Measurements from ENCODE around the gene TGFBI.

TGFBI gene

DNA sequence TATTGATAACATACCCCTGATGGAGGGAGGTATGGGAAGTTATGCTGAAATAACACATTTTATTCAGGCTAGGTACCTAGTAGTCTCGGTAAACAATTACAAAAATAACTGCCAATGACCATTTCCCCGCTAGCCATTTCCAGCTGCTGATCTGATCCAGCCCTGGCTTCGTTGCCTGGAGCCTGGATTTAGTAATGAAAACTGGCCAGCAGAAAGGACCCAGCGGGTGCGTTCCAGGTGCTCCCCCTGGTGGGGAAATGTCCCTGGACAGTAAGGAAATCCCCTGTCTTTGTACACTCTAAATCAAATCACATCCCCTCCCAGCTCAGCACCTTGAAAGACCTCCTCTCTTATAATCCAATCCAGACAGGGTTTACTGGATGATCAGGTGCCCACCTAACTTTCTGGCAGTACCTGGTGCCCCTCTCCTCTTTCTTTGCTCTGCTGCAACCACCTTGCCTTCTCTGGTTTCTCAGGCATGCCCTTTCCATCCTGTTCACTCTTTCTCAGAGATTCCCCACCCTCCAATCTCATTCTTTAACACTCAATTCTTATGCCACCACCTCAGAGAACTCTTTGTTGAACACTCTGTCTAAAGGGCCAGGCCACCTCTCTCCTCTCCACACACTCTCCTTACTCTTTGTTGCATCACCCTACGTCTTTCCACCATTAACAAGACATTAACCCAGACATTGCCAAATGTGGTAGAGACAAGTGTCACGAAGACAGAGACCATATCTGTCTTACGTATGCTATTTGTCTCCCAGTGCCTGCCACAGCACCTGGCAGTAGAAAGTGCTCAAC, 53.8 kb downstream of the TGFBI start:
- Histone ChIP-seq H3K4me1 (ENCODE audit: control insufficient read depth in 1 of 2, insufficient read depth in 2 of 2, low read length in 2 of 2) (peaks cover 0 to 2% of the 10 kb centered on the region in 2 experiments), H3K79me2 (ENCODE audit: control insufficient read depth, insufficient read depth, low read length, poor library complexity) (no peaks in the 10 kb centered on the region), H3K23ac (ENCODE audit: low read length) (no peak overlapping the region), H3K79me1 (ENCODE audit: low read length) (no peaks in the 10 kb centered on the region), H4K12ac (ENCODE audit: low read depth, low read length) (no peak overlapping the region), H2AFZ (ENCODE audit: insufficient read depth, low read length, poor library complexity) (no peak overlapping the region), H3K27ac (ENCODE audit: low read depth, low read length) (no peak overlapping the region), H4K8ac (ENCODE audit: low read depth, low read length) (no peak overlapping the region), H3K4ac (ENCODE audit: low read depth, low read length) (no peak overlapping the region), H3K36me3 (ENCODE audit: control insufficient read depth in 1 of 2, insufficient read depth in 2 of 2, low read length in 2 of 2) (no peaks in the 10 kb centered on the region), H3K14ac (ENCODE audit: low read length) (no peak overlapping the region), H2BK12ac (ENCODE audit: low read length) (no peak overlapping the region), H3K27me3 (ENCODE audit: insufficient read depth, low read length) (no peaks in the 10 kb centered on the region), H2AK5ac (ENCODE audit: low read length) (no peak overlapping the region), H4K91ac (ENCODE audit: low read depth, low read length) (no peak overlapping the region), H2BK120ac (ENCODE audit: insufficient read depth, low read length, poor library complexity) (no peak overlapping the region), H3K18ac (ENCODE audit: low read length) (no peak overlapping the region), H3K9ac (ENCODE audit: low read length) (no peak overlapping the region), H3K4me2 (ENCODE audit: low read length) (no peak overlapping the region), H3K9me3 (ENCODE audit: insufficient read depth, low read depth, low read length) (no peaks in the 10 kb centered on the region), H2BK5ac (ENCODE audit: low read depth, low read length, poor library complexity) (no peak overlapping the region), H3K4me3 (ENCODE audit: low read depth, low read length) (no peak overlapping the region)
- DNase-seq, result peak; percentile 61 to 86
- no CpG with 5 or more reads among the region's 8 CpGs for WGBS (ENCODE audit: extremely low coverage, insufficient coverage, insufficient read length)

DNA sequence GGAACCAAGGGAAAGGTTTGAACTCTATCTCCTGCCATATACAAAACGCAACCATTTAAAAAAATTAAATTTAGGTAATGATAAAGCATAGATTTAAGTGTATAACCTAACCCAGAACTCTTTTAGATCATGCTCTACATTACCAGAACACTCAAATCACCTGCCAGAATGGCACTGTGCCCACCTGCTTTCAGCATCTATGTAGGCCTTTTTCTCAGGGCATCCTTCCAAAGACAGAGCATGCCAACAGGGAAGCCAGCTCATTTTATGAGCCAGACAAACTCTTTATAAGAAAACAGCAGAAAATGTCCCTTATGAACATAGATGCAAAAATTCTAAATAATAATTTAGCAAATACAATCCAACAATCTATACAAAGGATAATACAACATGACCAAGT, 55.9 kb downstream of the TGFBI start:
- Histone ChIP-seq H2AFZ (ENCODE audit: insufficient read depth, low read length, poor library complexity) (no peak overlapping the region), H3K4ac (ENCODE audit: low read depth, low read length) (no peak overlapping the region), H3K27ac (ENCODE audit: low read depth, low read length) (no peak overlapping the region), H4K8ac (ENCODE audit: low read depth, low read length) (no peak overlapping the region), H3K79me1 (ENCODE audit: low read length) (no peaks in the 10 kb centered on the region), H2BK120ac (ENCODE audit: insufficient read depth, low read length, poor library complexity) (no peak overlapping the region), H4K91ac (ENCODE audit: low read depth, low read length) (no peak overlapping the region), H3K4me2 (ENCODE audit: low read length) (no peak overlapping the region), H3K27me3 (ENCODE audit: insufficient read depth, low read length) (no peaks in the 10 kb centered on the region), H2BK12ac (ENCODE audit: low read length) (no peak overlapping the region), H3K4me1 (ENCODE audit: control insufficient read depth in 1 of 2, insufficient read depth in 2 of 2, low read length in 2 of 2) (peaks cover 0 to 2% of the 10 kb centered on the region in 2 experiments), H4K12ac (ENCODE audit: low read depth, low read length) (no peak overlapping the region), H3K14ac (ENCODE audit: low read length) (no peak overlapping the region), H2AK5ac (ENCODE audit: low read length) (no peak overlapping the region), H3K36me3 (ENCODE audit: control insufficient read depth in 1 of 2, insufficient read depth in 2 of 2, low read length in 2 of 2) (no peaks in the 10 kb centered on the region), H3K9ac (ENCODE audit: low read length) (no peak overlapping the region), H3K4me3 (ENCODE audit: low read depth, low read length) (no peak overlapping the region), H2BK5ac (ENCODE audit: low read depth, low read length, poor library complexity) (no peak overlapping the region), H3K9me3 (ENCODE audit: insufficient read depth, low read depth, low read length) (peaks cover 2% of the 10 kb centered on the region), H3K79me2 (ENCODE audit: control insufficient read depth, insufficient read depth, low read length, poor library complexity) (no peaks in the 10 kb centered on the region), H3K23ac (ENCODE audit: low read length) (no peak overlapping the region), H3K18ac (ENCODE audit: low read length) (no peak overlapping the region)
- WGBS (ENCODE audit: extremely low coverage, insufficient coverage, insufficient read length), result no CpG with 5 or more reads among the region's 1 CpG
- DNase-seq, result no peak

DNA sequence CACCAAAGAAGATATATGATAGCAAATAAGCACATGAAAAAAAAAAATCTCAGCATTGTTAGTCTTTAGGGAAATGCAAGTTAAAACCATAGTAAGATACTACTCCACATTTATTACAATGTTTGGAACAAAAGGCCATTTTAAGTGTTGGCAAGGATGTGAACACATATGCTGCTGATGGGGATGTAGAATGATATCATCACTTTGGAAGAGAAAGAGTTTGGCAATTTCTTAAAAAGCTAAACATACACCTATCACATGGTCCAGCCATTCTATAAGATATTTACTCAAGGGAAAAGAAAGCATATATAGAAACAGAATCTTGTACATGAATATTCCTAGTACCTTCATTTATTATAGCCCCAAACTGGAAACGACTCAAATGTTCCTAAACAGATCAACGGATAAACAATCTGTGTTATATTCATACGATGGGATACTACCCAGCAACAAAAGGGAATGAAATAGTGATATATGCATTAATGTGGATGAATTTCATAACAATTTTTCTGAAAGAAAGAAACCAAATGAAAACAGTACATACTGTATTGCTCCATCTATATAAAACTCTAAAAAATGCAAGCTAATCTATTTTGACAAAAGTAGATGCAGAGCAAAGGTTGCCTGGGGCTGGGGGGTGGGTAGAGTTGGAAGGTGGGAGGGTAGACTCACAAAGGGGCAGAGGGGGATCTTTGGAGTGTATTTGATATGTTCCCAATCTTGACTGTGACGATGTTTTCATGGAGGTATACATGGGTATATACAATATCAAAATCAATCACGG, 58.2 kb downstream of the TGFBI start:
- H3K14ac ChIP-seq (ENCODE audit: low read length), result no peak overlapping the region
- no peak overlapping the region for H2BK5ac ChIP-seq (ENCODE audit: low read depth, low read length, poor library complexity)
- H3K4me3 ChIP-seq (ENCODE audit: low read depth, low read length), result no peak overlapping the region
- H3K9ac ChIP-seq (ENCODE audit: low read length), result no peak overlapping the region
- no peak overlapping the region for H2BK12ac ChIP-seq (ENCODE audit: low read length)
- H2AFZ ChIP-seq (ENCODE audit: insufficient read depth, low read length, poor library complexity), result no peak overlapping the region
- no peak overlapping the region for H4K12ac ChIP-seq (ENCODE audit: low read depth, low read length)
- no peaks in the 10 kb centered on the region for H3K36me3 ChIP-seq (ENCODE audit: control insufficient read depth in 1 of 2, insufficient read depth in 2 of 2, low read length in 2 of 2)
- WGBS (ENCODE audit: extremely low coverage, insufficient coverage, insufficient read length), result no CpG with 5 or more reads among the region's 5 CpGs
- H3K9me3 ChIP-seq (ENCODE audit: insufficient read depth, low read depth, low read length), result peaks cover 2% of the 10 kb centered on the region
- no peak overlapping the region for H2AK5ac ChIP-seq (ENCODE audit: low read length)
- no peaks in the 10 kb centered on the region for H3K79me1 ChIP-seq (ENCODE audit: low read length)
- no peak overlapping the region for H3K18ac ChIP-seq (ENCODE audit: low read length)
- H3K4me1 ChIP-seq (ENCODE audit: control insufficient read depth in 1 of 2, insufficient read depth in 2 of 2, low read length in 2 of 2), result no peaks in the 10 kb centered on the region
- H3K79me2 ChIP-seq (ENCODE audit: control insufficient read depth, insufficient read depth, low read length, poor library complexity), result no peaks in the 10 kb centered on the region
- no peak for DNase-seq
- no peak overlapping the region for H4K91ac ChIP-seq (ENCODE audit: low read depth, low read length)
- H2BK120ac ChIP-seq (ENCODE audit: insufficient read depth, low read length, poor library complexity), result no peak overlapping the region
- H3K27me3 ChIP-seq (ENCODE audit: insufficient read depth, low read length), result no peaks in the 10 kb centered on the region
- H3K27ac ChIP-seq (ENCODE audit: low read depth, low read length), result no peak overlapping the region
- no peak overlapping the region for H3K4ac ChIP-seq (ENCODE audit: low read depth, low read length)
- H3K23ac ChIP-seq (ENCODE audit: low read length), result no peak overlapping the region
- no peak overlapping the region for H3K4me2 ChIP-seq (ENCODE audit: low read length)
- H4K8ac ChIP-seq (ENCODE audit: low read depth, low read length), result no peak overlapping the region

GRCh38 chr5:136087961-136088871, 59.4 kb downstream of the TGFBI start:
- Histone ChIP-seq H3K27me3 (ENCODE audit: insufficient read depth, low read length) (no peaks in the 10 kb centered on the region), H3K23ac (ENCODE audit: low read length) (peak overlapping the region; percentile 18), H2BK120ac (ENCODE audit: insufficient read depth, low read length, poor library complexity) (no peak overlapping the region), H2BK12ac (ENCODE audit: low read length) (no peak overlapping the region), H3K4me2 (ENCODE audit: low read length) (no peak overlapping the region), H2AFZ (ENCODE audit: insufficient read depth, low read length, poor library complexity) (no peak overlapping the region), H4K8ac (ENCODE audit: low read depth, low read length) (no peak overlapping the region), H3K79me2 (ENCODE audit: control insufficient read depth, insufficient read depth, low read length, poor library complexity) (no peaks in the 10 kb centered on the region), H2BK5ac (ENCODE audit: low read depth, low read length, poor library complexity) (no peak overlapping the region), H3K18ac (ENCODE audit: low read length) (no peak overlapping the region), H3K9ac (ENCODE audit: low read length) (no peak overlapping the region), H3K27ac (ENCODE audit: low read depth, low read length) (no peak overlapping the region), H3K4ac (ENCODE audit: low read depth, low read length) (no peak overlapping the region), H3K9me3 (ENCODE audit: insufficient read depth, low read depth, low read length) (peaks cover 2% of the 10 kb centered on the region), H4K12ac (ENCODE audit: low read depth, low read length) (no peak overlapping the region), H3K14ac (ENCODE audit: low read length) (no peak overlapping the region), H3K79me1 (ENCODE audit: low read length) (no peaks in the 10 kb centered on the region), H3K36me3 (ENCODE audit: control insufficient read depth in 1 of 2, insufficient read depth in 2 of 2, low read length in 2 of 2) (no peaks in the 10 kb centered on the region), H2AK5ac (ENCODE audit: low read length) (no peak overlapping the region), H3K4me3 (ENCODE audit: low read depth, low read length) (no peak overlapping the region), H4K91ac (ENCODE audit: low read depth, low read length) (no peak overlapping the region), H3K4me1 (ENCODE audit: control insufficient read depth in 1 of 2, insufficient read depth in 2 of 2, low read length in 2 of 2) (no peaks in the 10 kb centered on the region)
- DNase-seq, result no peak
- no CpG with 5 or more reads among the region's 16 CpGs for WGBS (ENCODE audit: extremely low coverage, insufficient coverage, insufficient read length)
